ENCODE results near the gene ARSI. TPM values are rescaled to one million over a fixed set of nuclear protein-coding genes. Genes with fewer than 3 reads are reported as not detected.

The ARSI gene
- polyA plus RNA-seq, 1 of the 3 experiments (the other 2 are of a cell fraction), result 0.20 TPM

DNA sequence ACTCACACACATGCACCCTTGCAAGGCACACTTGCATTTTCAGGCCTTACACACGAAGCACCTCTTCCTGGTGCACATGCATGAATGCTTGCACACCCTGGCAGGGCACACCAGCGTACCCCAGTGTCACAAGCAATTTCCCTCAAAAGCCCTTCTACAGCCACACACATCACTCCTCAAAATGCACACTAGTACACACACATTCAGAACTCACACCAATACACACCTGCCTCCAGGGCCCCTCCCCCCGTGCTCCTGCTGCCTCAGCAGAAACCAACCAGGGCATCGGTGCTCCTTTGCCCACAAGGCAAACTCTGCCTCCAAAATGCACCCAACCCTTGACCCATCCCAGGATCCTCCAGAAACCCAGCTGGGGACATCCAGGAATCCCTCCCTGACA, 14.3 kb downstream of the ARSI start:
- Histone ChIP-seq H3K9me3 (no peaks in the 10 kb centered on the region), H3F3A (replicated peaks; ENCODE audit: insufficient read depth) (no peaks in the 10 kb centered on the region), H3K27ac (ENCODE audit: low read depth in 2 of 2, low read length in 1 of 2) (no peak overlapping the region), H2AFZ (ENCODE audit: low read depth) (no peak overlapping the region), H3K36me3 (replicated peaks in 1 of 2; ENCODE audit: control insufficient read depth in 1 of 2, insufficient read depth in 2 of 2, low read length in 1 of 2) (no peaks in the 10 kb centered on the region), H3K27me3 (ENCODE audit: insufficient read depth) (no peaks in the 10 kb centered on the region), H3K9ac (no peak overlapping the region), H3K4me3 (ENCODE audit: low read depth in 2 of 2, low read length in 1 of 2) (no peak overlapping the region), H4K20me1 (ENCODE audit: insufficient read depth) (no peaks in the 10 kb centered on the region), H3K79me2 (ENCODE audit: insufficient read depth) (no peaks in the 10 kb centered on the region), H3K4me2 (no peak overlapping the region), H3K4me1 (ENCODE audit: control insufficient read depth in 1 of 2, insufficient read depth in 2 of 2, low read depth in 1 of 2, low read length in 1 of 2) (peaks cover 4 to 22% of the 10 kb centered on the region in 2 experiments; a peak in 1 of 4 replicates), H3K9me2 (no peaks in the 10 kb centered on the region)
- WGBS (ENCODE audit: low lambda C conversion rate), result 90% methylated on average over 4 of the region's 4 CpGs
- ChIA-PET POLR2A (no interaction called here), CTCF (interaction anchor here (0.6 to 0.8 kb wide), 2 partner anchors 70 to 713 kb away, joined by 3 read pairs; no protein-coding TSS in a partner anchor)
- TF ChIP-seq CHD2 (IDR thresholded peaks at IDR 0.05; ENCODE audit: low read length, partially characterized antibody) (no peak), NRF1 (IDR thresholded peaks at IDR 0.05; ENCODE audit: low read depth, low read length) (no peak), MEF2A (IDR thresholded peaks at IDR 0.05; ENCODE audit: borderline replicate concordance, low read depth) (no peak), USF1 (IDR thresholded peaks at IDR 0.05; ENCODE audit: borderline replicate concordance, low read depth) (no peak), FOSL2 (IDR thresholded peaks at IDR 0.05; ENCODE audit: borderline replicate concordance, low read depth) (no peak), RXRA (IDR thresholded peaks at IDR 0.05; ENCODE audit: borderline replicate concordance, low read depth) (no peak), IRF3 (IDR thresholded peaks at IDR 0.05; ENCODE audit: low read depth, low read length) (no peak), EP300 (IDR thresholded peaks at IDR 0.05; ENCODE audit: borderline replicate concordance in 1 of 2, low read depth in 1 of 2, low read length in 1 of 2) (no peak), FOXJ3 (CRISPR knock-in tag; IDR thresholded peaks at IDR 0.05) (no peak), MXI1 (IDR thresholded peaks at IDR 0.05; ENCODE audit: low read depth, low read length) (no peak), POLR2AphosphoS5 (IDR thresholded peaks at IDR 0.05; ENCODE audit: low read depth, low read length) (no peak), SMC3 (IDR thresholded peaks at IDR 0.05; ENCODE audit: low read depth, low read length) (no peak), REST (IDR thresholded peaks at IDR 0.05; ENCODE audit: low read depth, low read length) (no peak), SIN3A (IDR thresholded peaks at IDR 0.05; ENCODE audit: borderline replicate concordance, low read depth, low read length) (no peak), YY1 (IDR thresholded peaks at IDR 0.05; ENCODE audit: low read depth) (no peak), TCF12 (IDR thresholded peaks at IDR 0.05) (no peak), GABPA (IDR thresholded peaks at IDR 0.05; ENCODE audit: low read depth) (no peak), CTCF (IDR thresholded peaks at IDR 0.05) (no peak), TEAD4 (IDR thresholded peaks at IDR 0.05; ENCODE audit: borderline replicate concordance, insufficient read depth) (no peak), GATA2 (CRISPR knock-in tag; IDR thresholded peaks at IDR 0.05) (no peak)
- DNase-seq, result no peak
